Measurements from ENCODE around the gene EXOC6B. TPM values are rescaled to one million over a fixed set of nuclear protein-coding genes. Genes with fewer than 3 reads are reported as not detected.

The EXOC6B gene
- total RNA-seq, 4 donors from 2014 or later = 15.7 to 58.4 (median 37.9) TPM

DNA sequence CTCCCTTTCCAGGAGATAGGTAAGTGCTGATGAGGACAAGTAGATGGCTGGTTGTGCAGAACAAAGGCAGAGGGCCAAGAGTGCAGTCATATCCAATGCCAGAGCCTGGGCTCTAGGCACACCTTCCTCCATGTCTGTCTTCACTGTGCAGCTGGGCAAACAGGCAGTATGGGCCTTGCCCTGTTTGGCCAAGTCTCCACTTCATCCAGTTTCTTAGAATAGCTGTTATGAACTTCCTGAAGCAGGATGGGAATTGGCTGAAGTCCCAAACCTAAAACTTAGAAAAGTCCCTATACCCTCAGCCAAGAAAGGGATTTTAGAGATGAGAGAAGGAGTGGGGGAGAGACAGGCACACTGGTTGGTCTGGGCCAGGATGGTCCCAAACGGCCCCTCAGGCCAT lies 640.6 kb downstream of the EXOC6B start:
- no peak overlapping the region for H3K4me3 ChIP-seq
- no peaks in the 10 kb centered on the region for H3K27me3 ChIP-seq
- peaks cover 5 to 37% (median 9%) of the 10 kb centered on the region in 4 donors for H3K4me1 ChIP-seq
- no peak for TF ChIP-seq POLR2A (IDR thresholded peaks at IDR 0.05)
- no peak for TF ChIP-seq EP300 (IDR thresholded peaks at IDR 0.05; ENCODE audit: low read depth)
- no peak for TF ChIP-seq POLR2AphosphoS5 (IDR thresholded peaks at IDR 0.05)
- TF ChIP-seq, protein P1, sequence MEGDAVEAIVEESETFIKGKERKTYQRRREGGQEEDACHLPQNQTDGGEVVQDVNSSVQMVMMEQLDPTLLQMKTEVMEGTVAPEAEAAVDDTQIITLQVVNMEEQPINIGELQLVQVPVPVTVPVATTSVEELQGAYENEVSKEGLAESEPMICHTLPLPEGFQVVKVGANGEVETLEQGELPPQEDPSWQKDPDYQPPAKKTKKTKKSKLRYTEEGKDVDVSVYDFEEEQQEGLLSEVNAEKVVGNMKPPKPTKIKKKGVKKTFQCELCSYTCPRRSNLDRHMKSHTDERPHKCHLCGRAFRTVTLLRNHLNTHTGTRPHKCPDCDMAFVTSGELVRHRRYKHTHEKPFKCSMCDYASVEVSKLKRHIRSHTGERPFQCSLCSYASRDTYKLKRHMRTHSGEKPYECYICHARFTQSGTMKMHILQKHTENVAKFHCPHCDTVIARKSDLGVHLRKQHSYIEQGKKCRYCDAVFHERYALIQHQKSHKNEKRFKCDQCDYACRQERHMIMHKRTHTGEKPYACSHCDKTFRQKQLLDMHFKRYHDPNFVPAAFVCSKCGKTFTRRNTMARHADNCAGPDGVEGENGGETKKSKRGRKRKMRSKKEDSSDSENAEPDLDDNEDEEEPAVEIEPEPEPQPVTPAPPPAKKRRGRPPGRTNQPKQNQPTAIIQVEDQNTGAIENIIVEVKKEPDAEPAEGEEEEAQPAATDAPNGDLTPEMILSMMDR (IDR thresholded peaks at IDR 0.05) = no peak
- 77 to 100% methylated on average over 1 of the region's 1 CpG for WGBS, 2 donors (ENCODE audit: low coverage in 1 of 2)
- H3K9me3 ChIP-seq = no peaks in the 10 kb centered on the region
- in situ Hi-C loops (cut with MboI; ENCODE audit: low pct_ligation_motif_present in 1 of 4, low pct_unique_long_range_greater_than_20kb in 1 of 4, low sequenced_read_pairs in 3 of 4) = no loop called here
- no peaks in the 10 kb centered on the region for H3K36me3 ChIP-seq
- intact Hi-C loops (cut with DNase I; ENCODE audit: low total_unique reads) = no loop called here
- DNase-seq = no peak
- no peak overlapping the region for H3K27ac ChIP-seq

DNA sequence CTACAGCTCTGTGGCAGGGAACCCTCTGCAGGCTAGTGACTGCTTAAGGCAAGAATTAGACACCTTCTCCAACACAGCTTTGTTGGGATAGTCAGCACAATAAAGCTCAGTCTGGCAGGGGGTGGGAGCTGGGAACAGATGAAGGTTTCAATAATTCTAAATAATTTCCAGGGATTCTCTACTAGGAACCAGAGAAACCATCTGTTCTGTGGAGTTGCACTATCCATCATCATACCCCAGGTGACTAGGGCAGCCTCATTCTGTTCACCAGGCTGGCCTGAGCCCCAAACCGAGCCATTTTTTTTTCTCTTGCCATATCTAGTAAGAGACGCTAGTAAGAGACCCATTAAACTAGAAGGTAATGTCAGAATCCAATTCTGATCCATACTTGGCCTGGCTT lies 642.4 kb downstream of the EXOC6B start:
- H3K4me1 ChIP-seq = peaks cover 5 to 37% (median 9%) of the 10 kb centered on the region in 4 donors
- DNase-seq = no peak
- no peaks in the 10 kb centered on the region for H3K27me3 ChIP-seq
- H3K36me3 ChIP-seq = peaks cover 0 to 4% (median 2%) of the 10 kb centered on the region in 4 donors
- no peaks in the 10 kb centered on the region for H3K9me3 ChIP-seq
- no peak overlapping the region for H3K4me3 ChIP-seq
- H3K27ac ChIP-seq = peak overlapping the region; percentile 47 to 82 (median 78)
- TF ChIP-seq, protein P1 (IDR thresholded peaks at IDR 0.05) = no peak
- no peak for TF ChIP-seq POLR2A (IDR thresholded peaks at IDR 0.05)
- TF ChIP-seq EP300 (IDR thresholded peaks at IDR 0.05; ENCODE audit: low read depth) = no peak
- TF ChIP-seq POLR2AphosphoS5 (IDR thresholded peaks at IDR 0.05) = no peak
- WGBS, 2 donors (ENCODE audit: low coverage in 1 of 2) = 92 to 95% methylated on average over 2 of the region's 2 CpGs
- intact Hi-C loops (cut with DNase I; ENCODE audit: low total_unique reads) = no loop called here
- in situ Hi-C loops (cut with MboI; ENCODE audit: low pct_ligation_motif_present in 1 of 4, low pct_unique_long_range_greater_than_20kb in 1 of 4, low sequenced_read_pairs in 3 of 4) = no loop called here

DNA sequence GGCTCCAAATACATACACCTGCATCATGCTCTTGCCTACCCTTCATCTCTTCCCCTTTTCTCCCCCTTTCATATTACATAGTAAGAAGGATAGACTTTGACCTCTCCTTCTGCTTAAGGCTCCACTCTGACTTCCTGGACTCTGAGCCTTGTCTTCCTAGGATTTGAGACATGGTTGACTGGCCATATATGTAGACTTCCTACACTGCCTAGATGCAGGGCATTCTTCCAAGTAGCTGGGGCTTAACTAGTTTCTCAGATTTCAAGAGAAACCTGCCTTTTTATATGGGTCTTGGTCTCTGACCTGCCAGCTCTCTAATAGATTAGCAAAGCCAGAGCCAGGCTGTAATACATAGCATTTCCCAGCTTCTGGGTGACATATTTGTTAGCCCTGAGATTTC lies 642.8 kb downstream of the EXOC6B start:
- Histone ChIP-seq H3K4me3 (no peak overlapping the region), H3K36me3 (peaks cover 0 to 8% (median 4%) of the 10 kb centered on the region in 4 donors), H3K9me3 (no peaks in the 10 kb centered on the region), H3K27me3 (no peaks in the 10 kb centered on the region), H3K4me1 (peaks cover 5 to 37% (median 9%) of the 10 kb centered on the region in 4 donors), H3K27ac (peak overlapping the region; percentile 47 to 82 (median 78))
- in situ Hi-C loops (cut with MboI; ENCODE audit: low pct_ligation_motif_present in 1 of 4, low pct_unique_long_range_greater_than_20kb in 1 of 4, low sequenced_read_pairs in 3 of 4) = no loop called here
- DNase-seq = no peak
- TF ChIP-seq POLR2AphosphoS5 (IDR thresholded peaks at IDR 0.05) (no peak), POLR2A (IDR thresholded peaks at IDR 0.05) (no peak), EP300 (IDR thresholded peaks at IDR 0.05; ENCODE audit: low read depth) (no peak)
- TF ChIP-seq, protein P1 (IDR thresholded peaks at IDR 0.05) = no peak
- intact Hi-C loops (cut with DNase I; ENCODE audit: low total_unique reads) = no loop called here

DNA sequence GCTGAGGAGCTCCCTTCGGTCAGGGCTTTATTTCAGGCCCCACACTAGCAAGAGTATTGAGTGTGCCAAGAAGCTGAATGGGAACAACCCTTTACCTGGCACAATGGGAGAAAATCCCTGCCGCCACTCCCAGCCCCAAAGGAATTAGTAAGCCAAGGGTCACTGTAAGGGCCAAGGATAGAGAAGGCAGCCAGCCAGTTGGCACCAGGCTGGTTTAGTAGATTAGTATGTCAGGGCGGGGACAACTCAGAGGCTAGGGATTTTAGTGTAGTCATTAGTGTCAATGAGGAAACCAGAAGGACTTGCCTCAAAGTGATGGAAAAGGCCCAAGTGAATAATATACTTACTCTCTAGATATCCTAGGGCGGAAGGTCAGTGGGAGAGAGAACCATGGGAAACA lies 643.3 kb downstream of the EXOC6B start:
- Histone ChIP-seq H3K4me1 (peaks cover 5 to 37% (median 9%) of the 10 kb centered on the region in 4 donors), H3K27me3 (no peaks in the 10 kb centered on the region), H3K4me3 (no peak overlapping the region), H3K27ac (peak overlapping the region; percentile 47 to 82 (median 78)), H3K36me3 (peaks cover 0 to 8% (median 4%) of the 10 kb centered on the region in 4 donors), H3K9me3 (no peaks in the 10 kb centered on the region)
- intact Hi-C loops (cut with DNase I; ENCODE audit: low total_unique reads) = no loop called here
- no peak for TF ChIP-seq POLR2A (IDR thresholded peaks at IDR 0.05)
- TF ChIP-seq, protein P1 (IDR thresholded peaks at IDR 0.05) = no peak
- no peak for TF ChIP-seq EP300 (IDR thresholded peaks at IDR 0.05; ENCODE audit: low read depth)
- TF ChIP-seq POLR2AphosphoS5 (IDR thresholded peaks at IDR 0.05) = no peak
- 48 to 54% methylated on average over 2 to 4 of the region's 4 CpGs for WGBS, 2 donors (ENCODE audit: low coverage in 1 of 2)
- in situ Hi-C loops (cut with MboI; ENCODE audit: low pct_ligation_motif_present in 1 of 4, low pct_unique_long_range_greater_than_20kb in 1 of 4, low sequenced_read_pairs in 3 of 4) = no loop called here
- peak; percentile 81 for DNase-seq
